ENCODE data around the gene TMEM81.

GRCh38 chr1:205129447-205130029, 45.3 kb upstream of the TMEM81 start:
- TF ChIP-seq ZNF274 (IDR thresholded peaks at IDR 0.05; ENCODE audit: low read depth, low read length) (no peak), YY1 (IDR thresholded peaks at IDR 0.05; ENCODE audit: insufficient read depth, insufficient read length) (no peak), SUZ12 (IDR thresholded peaks at IDR 0.05; ENCODE audit: extremely low read depth, insufficient read depth, insufficient read length) (no peak)
